Liver (tissue), 9 donors: ENCODE data around the gene KCTD19. TPM values are rescaled to one million over a fixed set of nuclear protein-coding genes. Genes with fewer than 3 reads are reported as not detected.

ENCODE experiments used
- DNase-seq: peaks from one replicate; pipeline ENCODE4 v3.0.0-alpha.2; 2017; ENCODE audit warnings: low spot score
- H3K27ac ChIP-seq, 2 donors: one replicate each; pipeline ENCODE4 v1.7.0; 2013; ENCODE audit warnings: inconsistent platforms in 2 of 2, low read length in 2 of 2, control low read depth in 1 of 2, low read depth in 1 of 2, mild to moderate bottlenecking in 1 of 2
- H3K27me3 ChIP-seq, 4 donors: one replicate each; pipeline versions ENCODE4 v1.6.1 to v1.7.0; 2013; ENCODE audit warnings: low read length in 3 of 4, inconsistent platforms in 1 of 4, mild to moderate bottlenecking in 1 of 4, moderate library complexity in 1 of 4; ENCODE audit not compliant: control insufficient read depth in 4 of 4, insufficient read depth in 4 of 4
- H3K36me3 ChIP-seq, 4 donors: one replicate each; pipeline versions ENCODE4 v1.6.1 to v1.7.0; 2013; ENCODE audit warnings: low read length in 3 of 4, mild to moderate bottlenecking in 3 of 4, low read depth in 1 of 4, moderate library complexity in 1 of 4; ENCODE audit not compliant: control insufficient read depth in 4 of 4, insufficient read depth in 3 of 4
- H3K4me1 ChIP-seq, 4 donors: one replicate each; pipeline versions ENCODE4 v1.6.1 to v1.7.0; 2013; ENCODE audit warnings: low read length in 3 of 4, mild to moderate bottlenecking in 3 of 4, moderate library complexity in 1 of 4; ENCODE audit not compliant: control insufficient read depth in 4 of 4, insufficient read depth in 4 of 4
- H3K4me3 ChIP-seq, 3 donors: one replicate each; pipeline versions ENCODE4 v1.6.1 to v1.7.0; 2013; ENCODE audit warnings: low read length in 3 of 3, control low read depth in 1 of 3, low read depth in 1 of 3, mild to moderate bottlenecking in 1 of 3
- H3K9ac ChIP-seq, 2 donors: one replicate each; pipeline ENCODE4 v1.7.0; 2013; ENCODE audit warnings: low read length in 2 of 2, mild to moderate bottlenecking in 2 of 2, moderate library complexity in 2 of 2, control low read depth in 1 of 2, low read depth in 1 of 2
- H3K9me3 ChIP-seq, 4 donors: one replicate each; pipeline versions ENCODE4 v1.6.1 to v1.7.0; 2013; ENCODE audit warnings: low read length in 3 of 4; ENCODE audit not compliant: control insufficient read depth in 4 of 4
- ATF3 ChIP-seq: IDR thresholded peaks from 2 replicates; pipeline ENCODE4 v1.6.1; 2016; ENCODE audit warnings: antibody characterized with exemption
- CTCF ChIP-seq: fragments of 150-350 bp; IDR thresholded peaks from 2 replicates; pipeline ENCODE4 v1.5.1; 2017; ENCODE audit warnings: improper control_type of control experiment, low read depth, low read length; ENCODE audit not compliant: missing input control
- EGR1 ChIP-seq, 2 donors: IDR thresholded peaks; 2 replicates each; pipeline ENCODE4 v1.6.1; 2016 to 2018; ENCODE audit warnings: antibody characterized with exemption in 2 of 2, low read depth in 2 of 2
- FOXA2 ChIP-seq: IDR thresholded peaks from 2 replicates; pipeline ENCODE4 v1.6.1; 2016; ENCODE audit warnings: antibody characterized with exemption
- GABPA ChIP-seq, 2 donors: IDR thresholded peaks in 1 of 2; conservative IDR thresholded peaks in 1 of 2; 2 replicates each; pipeline ENCODE4 v1.6.1; 2016; ENCODE audit warnings: antibody characterized with exemption in 2 of 2, mild to moderate bottlenecking in 1 of 2, moderate library complexity in 1 of 2
- HNF4A ChIP-seq, 2 donors: conservative IDR thresholded peaks; 2 replicates each; pipeline ENCODE4 v1.6.1; 2016; ENCODE audit warnings: antibody characterized with exemption in 2 of 2, mild to moderate bottlenecking in 2 of 2
- HNF4G ChIP-seq: IDR thresholded peaks from 2 replicates; pipeline ENCODE4 v1.6.1; 2016; ENCODE audit warnings: antibody characterized with exemption
- MAX ChIP-seq: IDR thresholded peaks from 2 replicates; pipeline ENCODE4 v1.6.1; 2016; ENCODE audit warnings: antibody characterized with exemption
- RAD21 ChIP-seq, 2 donors: IDR thresholded peaks; 2 replicates each; pipeline ENCODE4 v1.6.1; 2016; ENCODE audit warnings: antibody characterized with exemption in 2 of 2, mild to moderate bottlenecking in 2 of 2
- REST ChIP-seq: IDR thresholded peaks from 2 replicates; pipeline ENCODE4 v1.6.1; 2016; ENCODE audit warnings: antibody characterized with exemption, mild to moderate bottlenecking
- SP1 ChIP-seq: IDR thresholded peaks from 2 replicates; pipeline ENCODE4 v1.6.1; 2018; ENCODE audit warnings: antibody characterized with exemption, mild to moderate bottlenecking
- YY1 ChIP-seq: IDR thresholded peaks from 2 replicates; pipeline ENCODE4 v1.6.1; 2016; ENCODE audit warnings: antibody characterized with exemption, mild to moderate bottlenecking
- ZBTB33 ChIP-seq: IDR thresholded peaks from 2 replicates; pipeline ENCODE4 v1.6.1; 2016; ENCODE audit warnings: antibody characterized with exemption
- WGBS: extraction: QIAGEN DNeasy Blood & Tissue Kit; methylation state at CpG from one replicate; pipeline ENCODE4 v1.1.7; 2013; 5-methylcytosine and 5-hydroxymethylcytosine counted together
- polyA plus RNA-seq, 2 donors: library from polyadenylated mRNA; stranded (reverse) in 1 of 2; unstranded in 1 of 2; fragments of 200-250 nt in 1 of 2; fragments of >200 nt in 1 of 2; fragmentation: Nextera tagmentation in 1 of 2; extraction: Ambion mirVana in 1 of 2; gene quantifications; one replicate each; pipeline versions ENCODE4 v1.2.1 to v1.2.3, GENCODE V29; 2013 to 2015
- total RNA-seq, 2 donors: library from RNA; depleted of rRNA; stranded (reverse); fragments of >200 nt; gene quantifications; one replicate each; pipeline ENCODE4 v1.2.3, GENCODE V29; 2014
- donor health status: healthy.
- donor health status: healthy.
- donor health status: healthy.
- donor health status: healthy.
- donor health status: healthy.

Gene KCTD19
- total and polyA plus RNA-seq, 4 donors: 0.28 TPM; not detected in 3

GRCh38 chr16:67357561-67357960 lies 31.0 kb upstream of the KCTD19 start:
- H3K4me1 ChIP-seq: no peaks in the 10 kb centered on the region
- no peak overlapping the region for H3K4me3 ChIP-seq
- H3K9me3 ChIP-seq: no peaks in the 10 kb centered on the region
- no peak overlapping the region for H3K9ac ChIP-seq
- no peak for DNase-seq
- H3K27me3 ChIP-seq: no peaks in the 10 kb centered on the region
- no peak overlapping the region for H3K27ac ChIP-seq
- WGBS: 65% methylated on average over 4 of the region's 4 CpGs
- no peak for TF ChIP-seq MAX
- no peak for TF ChIP-seq REST
- no peak for TF ChIP-seq HNF4A (conservative IDR thresholded peaks at IDR 0.05)
- no peak for TF ChIP-seq RAD21 (IDR thresholded peaks at IDR 0.05)
- no peak for TF ChIP-seq ZBTB33
- TF ChIP-seq GABPA (IDR thresholded peaks at IDR 0.05 in 1 of 2, conservative IDR thresholded peaks at IDR 0.05 in 1 of 2): no peak
- no peak for TF ChIP-seq CTCF
- TF ChIP-seq FOXA2: no peak
- TF ChIP-seq SP1: no peak
- H3K36me3 ChIP-seq: no peaks in the 10 kb centered on the region

GRCh38 chr16:67356396-67356795 lies 29.9 kb upstream of the KCTD19 start:
- Histone ChIP-seq H3K9ac (no peak overlapping the region), H3K9me3 (no peaks in the 10 kb centered on the region), H3K27ac (no peak overlapping the region), H3K27me3 (no peaks in the 10 kb centered on the region), H3K4me3 (no peak overlapping the region), H3K4me1 (no peaks in the 10 kb centered on the region), H3K36me3 (no peaks in the 10 kb centered on the region)
- TF ChIP-seq HNF4G: no peak
- TF ChIP-seq ATF3: no peak
- no peak for TF ChIP-seq RAD21 (IDR thresholded peaks at IDR 0.05)
- TF ChIP-seq HNF4A (conservative IDR thresholded peaks at IDR 0.05): no peak
- TF ChIP-seq FOXA2: no peak
- TF ChIP-seq CTCF: no peak
- no peak for TF ChIP-seq EGR1 (IDR thresholded peaks at IDR 0.05; ENCODE audit: low read depth in 2 of 2)
- TF ChIP-seq MAX: no peak
- TF ChIP-seq GABPA (IDR thresholded peaks at IDR 0.05 in 1 of 2, conservative IDR thresholded peaks at IDR 0.05 in 1 of 2): no peak
- TF ChIP-seq REST: no peak
- TF ChIP-seq YY1: no peak
- DNase-seq: no peak
- 84% methylated on average over 3 of the region's 3 CpGs for WGBS
